Psoas muscle (tissue), 8 donors: ENCODE data around the gene ANO1. TPM values are rescaled to one million over a fixed set of nuclear protein-coding genes. Genes with fewer than 3 reads are reported as not detected.

ENCODE experiments used
- ATAC-seq, 4 donors: fragments of 200-7000 bp; cut with Tn5 transposase; one replicate each; pipeline ENCODE4 v1.9.1; 2020; ENCODE audit warnings: moderate library complexity in 3 of 4, mild to moderate bottlenecking in 2 of 4
- DNase-seq, 2 donors: peaks; one replicate each; pipeline ENCODE4 v3.0.0-alpha.2; 2020
- H3K27ac ChIP-seq: fragments of 200-600 bp; one replicate; pipeline ENCODE4 v1.8.0; 2022
- H3K27me3 ChIP-seq, 3 donors: fragments of 200-600 bp in 1 of 3; one replicate each; pipeline versions ENCODE4 v1.6.1 to v1.8.0; 2013 to 2022; ENCODE audit warnings: low read length in 2 of 3, mild to moderate bottlenecking in 2 of 3, moderate library complexity in 1 of 3; ENCODE audit not compliant: insufficient read depth in 3 of 3
- H3K36me3 ChIP-seq, 2 donors: fragments of 200-600 bp in 1 of 2; one replicate each; pipeline versions ENCODE4 v1.6.1 to v1.8.0; 2013 to 2022; ENCODE audit warnings: low read depth in 1 of 2, mild to moderate bottlenecking in 1 of 2, moderate library complexity in 1 of 2; ENCODE audit not compliant: insufficient read depth in 1 of 2
- H3K4me1 ChIP-seq: fragments of 200-600 bp; one replicate; pipeline ENCODE4 v1.8.0; 2022
- H3K4me3 ChIP-seq: fragments of 200-600 bp; one replicate; pipeline ENCODE4 v1.8.0; 2022; ENCODE audit warnings: mild to moderate bottlenecking
- H3K9me3 ChIP-seq: fragments of 200-600 bp; one replicate; pipeline ENCODE4 v1.8.0; 2022
- WGBS, 3 donors: extraction: QIAGEN DNeasy Blood & Tissue Kit; methylation state at CpG; one replicate each; pipeline versions ENCODE4 v1.1.6 to v1.1.7; 2013; 5-methylcytosine and 5-hydroxymethylcytosine counted together
- intact Hi-C, 2 donors: fragments of 100-400 bp; cut with DNase I; formaldehyde crosslinking; loops; one replicate each; pipeline versions ENCODE4 v1.11.0 to v1.14.2; 2022
- polyA plus RNA-seq, 3 donors: library from polyadenylated mRNA; stranded (reverse); fragments of 200-250 nt; gene quantifications; one replicate each; pipeline ENCODE4 v1.2.3, GENCODE V29; 2013
- total RNA-seq, 4 donors: library from RNA; stranded (reverse); fragmentation: NEBNext Ultra II Directional in 2 of 4; extraction: Animal tissue kit (Norgen Biotek cat#: 25700) in 2 of 4; gene quantifications; one replicate each; pipeline versions ENCODE4 v1.2.1 to v1.2.4, GENCODE V29; 2021 to 2023
- TF ChIP-seq, protein P1 (sequence below): fragments of 200-600 bp; IDR thresholded peaks from one replicate; pipeline ENCODE4 v1.8.0; 2022; ENCODE audit warnings: antibody characterized with exemption
- donor health status: healthy with polysubstance abuse.
- donor health status: DM: no; HTN: no; CAD: no; lungs with moderate emphysema.
- donor health status: Bipolar disorder and iron deficiency.
- donor health status: healthy.
- donor health status: DM: yes; HTN: yes; CAD: no.
- donor health status: DM: no; HTN: no; CAD: no.
- donor health status: DM: no; HTN: no; CAD: no.
- donor health status: DM: yes; HTN: yes; CAD: no.

ANO1 gene
- total and polyA plus RNA-seq, 7 donors, result 2.2 to 11.3 (median 8.7) TPM

DNA sequence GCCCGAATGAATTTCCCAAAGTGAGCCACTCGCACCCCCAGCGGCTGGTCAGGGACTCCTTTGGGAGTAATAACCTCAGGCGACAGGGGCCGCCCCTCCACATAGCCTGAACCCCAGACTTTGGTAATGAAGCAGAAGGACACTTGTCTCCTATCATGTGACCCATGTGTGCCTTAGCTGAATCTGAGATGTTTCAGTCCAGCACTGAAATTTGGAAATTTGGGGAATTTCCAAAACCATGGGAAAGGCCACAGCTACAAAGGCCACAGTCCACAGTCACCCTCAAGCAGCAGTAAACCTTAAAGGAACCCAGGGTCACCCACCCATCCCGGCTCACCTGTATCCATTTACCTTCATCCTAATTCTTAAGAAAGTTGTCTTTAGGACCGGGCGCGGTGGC, 73.6 kb downstream of the ANO1 start:
- DNase-seq, result no peak
- H3K4me1 ChIP-seq, result no peaks in the 10 kb centered on the region

DNA sequence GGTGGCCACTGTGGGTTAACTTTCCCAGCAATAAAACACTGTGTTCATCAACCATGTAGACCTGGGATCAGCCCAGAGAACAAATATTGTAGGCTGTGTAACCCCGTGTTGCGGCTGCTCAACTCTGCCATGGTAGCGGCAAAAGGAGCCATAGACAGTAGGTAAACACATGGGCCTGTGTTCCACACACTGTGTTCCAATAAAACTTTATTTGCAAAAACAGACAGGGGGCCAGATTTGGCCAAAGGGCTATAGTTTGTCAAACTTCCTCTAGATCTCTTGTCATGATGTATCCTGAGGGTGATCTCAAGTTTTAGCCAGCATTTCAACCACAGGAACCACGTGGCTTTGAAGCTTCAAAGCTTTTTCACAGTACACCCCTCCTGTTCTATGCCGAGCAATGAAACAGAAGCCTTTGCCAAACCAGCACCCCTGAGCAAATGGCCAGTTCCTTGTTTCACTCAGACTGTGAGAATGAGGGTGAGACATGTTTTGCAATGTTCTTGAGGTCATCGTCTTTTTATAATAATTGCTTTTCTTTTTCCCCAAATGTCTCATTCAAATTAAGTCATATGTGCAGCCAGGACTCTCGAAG, 75.1 kb downstream of the ANO1 start:
- Histone ChIP-seq H3K4me3 (no peak overlapping the region), H3K4me1 (no peaks in the 10 kb centered on the region), H3K36me3 (no peaks in the 10 kb centered on the region), H3K9me3 (no peaks in the 10 kb centered on the region), H3K27me3 (peaks cover 0 to 2% (median 1%) of the 10 kb centered on the region in 3 donors), H3K27ac (no peak overlapping the region)
- 84 to 85% (median 84%) methylated on average over 7 of the region's 7 CpGs for WGBS, 3 donors
- TF ChIP-seq, protein P1, sequence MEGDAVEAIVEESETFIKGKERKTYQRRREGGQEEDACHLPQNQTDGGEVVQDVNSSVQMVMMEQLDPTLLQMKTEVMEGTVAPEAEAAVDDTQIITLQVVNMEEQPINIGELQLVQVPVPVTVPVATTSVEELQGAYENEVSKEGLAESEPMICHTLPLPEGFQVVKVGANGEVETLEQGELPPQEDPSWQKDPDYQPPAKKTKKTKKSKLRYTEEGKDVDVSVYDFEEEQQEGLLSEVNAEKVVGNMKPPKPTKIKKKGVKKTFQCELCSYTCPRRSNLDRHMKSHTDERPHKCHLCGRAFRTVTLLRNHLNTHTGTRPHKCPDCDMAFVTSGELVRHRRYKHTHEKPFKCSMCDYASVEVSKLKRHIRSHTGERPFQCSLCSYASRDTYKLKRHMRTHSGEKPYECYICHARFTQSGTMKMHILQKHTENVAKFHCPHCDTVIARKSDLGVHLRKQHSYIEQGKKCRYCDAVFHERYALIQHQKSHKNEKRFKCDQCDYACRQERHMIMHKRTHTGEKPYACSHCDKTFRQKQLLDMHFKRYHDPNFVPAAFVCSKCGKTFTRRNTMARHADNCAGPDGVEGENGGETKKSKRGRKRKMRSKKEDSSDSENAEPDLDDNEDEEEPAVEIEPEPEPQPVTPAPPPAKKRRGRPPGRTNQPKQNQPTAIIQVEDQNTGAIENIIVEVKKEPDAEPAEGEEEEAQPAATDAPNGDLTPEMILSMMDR, result no peak
- intact Hi-C loops, result no loop called here
- DNase-seq (no peak), ATAC-seq (no peak)

More for the DNA sequence above, 73.6 kb downstream of the ANO1 start:
- 92 to 96% (median 93%) methylated on average over 9 of the region's 9 CpGs for WGBS, 3 donors
- Histone ChIP-seq H3K4me3 (no peak overlapping the region), H3K27ac (no peak overlapping the region), H3K9me3 (no peaks in the 10 kb centered on the region), H3K36me3 (no peaks in the 10 kb centered on the region), H3K27me3 (peaks cover 0 to 5% (median 1%) of the 10 kb centered on the region in 3 donors)
- intact Hi-C loops, result no loop called here
- no peak for ATAC-seq
- TF ChIP-seq, protein P1, result no peak

DNA sequence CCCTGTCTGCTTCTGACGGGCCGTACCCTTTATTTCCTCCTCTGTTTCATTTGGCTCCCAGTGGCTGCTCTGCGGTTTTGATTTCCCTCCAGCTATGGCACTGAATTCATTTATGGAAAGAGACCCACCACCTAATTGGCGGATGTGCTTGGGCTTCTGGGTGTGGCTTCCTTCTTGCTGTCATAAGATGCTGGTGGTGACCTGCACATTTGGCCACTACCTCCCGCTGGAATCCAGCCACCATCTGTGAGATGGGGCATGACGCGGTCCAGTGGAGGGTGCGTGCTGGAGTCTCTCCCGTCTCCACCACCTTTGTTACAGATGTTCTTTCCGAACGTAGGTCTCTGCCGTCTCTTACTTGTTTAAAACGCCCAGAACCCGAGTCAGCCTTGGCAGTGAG, 77.3 kb downstream of the ANO1 start:
- TF ChIP-seq, protein P1, result no peak
- Histone ChIP-seq H3K9me3 (no peaks in the 10 kb centered on the region), H3K27ac (no peak overlapping the region), H3K4me1 (no peaks in the 10 kb centered on the region), H3K4me3 (no peak overlapping the region), H3K36me3 (no peaks in the 10 kb centered on the region), H3K27me3 (peaks cover 0 to 2% (median 1%) of the 10 kb centered on the region in 3 donors)
- ATAC-seq, result no peak
- intact Hi-C loops, result no loop called here
- DNase-seq, result no peak
- WGBS, 3 donors, result 69 to 81% (median 74%) methylated on average over 14 of the region's 14 CpGs

DNA sequence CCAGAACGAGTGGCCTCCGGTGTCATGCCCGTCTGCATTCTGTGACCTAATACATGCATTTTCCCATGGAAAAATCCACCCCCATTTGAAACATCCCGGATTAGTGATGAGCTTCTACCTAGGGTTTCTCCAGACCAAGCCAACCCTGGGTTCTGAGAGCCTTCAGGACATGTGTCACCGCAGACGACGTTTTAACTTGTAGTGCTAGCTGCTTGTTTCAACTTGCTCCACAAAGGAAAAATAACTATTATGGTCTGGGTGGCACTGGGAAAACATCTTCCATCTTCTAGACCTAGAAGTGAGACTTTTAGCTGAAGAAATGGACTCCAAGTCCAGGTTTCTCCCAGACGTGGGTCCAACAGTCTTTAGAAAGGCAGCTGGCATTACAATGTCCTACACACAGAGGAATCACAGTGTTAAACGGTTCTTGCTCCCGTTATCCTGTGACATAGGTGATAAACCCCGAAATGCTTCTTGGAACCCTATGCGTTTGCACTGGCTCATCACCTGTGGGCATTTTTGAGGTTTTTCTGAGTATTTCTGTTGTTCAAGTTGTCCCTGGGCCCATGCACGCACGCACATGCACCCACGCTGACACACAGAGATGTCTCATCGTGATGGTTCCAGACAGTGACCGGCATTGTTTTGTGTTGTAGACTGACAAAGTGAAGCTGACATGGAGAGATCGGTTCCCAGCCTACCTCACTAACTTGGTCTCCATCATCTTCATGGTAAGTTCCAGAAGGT, 78.3 kb downstream of the ANO1 start:
- 80 to 83% (median 82%) methylated on average over 18 of the region's 18 CpGs for WGBS, 3 donors
- intact Hi-C loops, result no loop called here
- TF ChIP-seq, protein P1, result no peak

More for the DNA sequence above, 78.3 kb downstream of the ANO1 start:
- no peaks in the 10 kb centered on the region for H3K36me3 ChIP-seq
- no peak overlapping the region for H3K4me3 ChIP-seq
- peaks cover 0 to 5% (median 1%) of the 10 kb centered on the region in 3 donors for H3K27me3 ChIP-seq
- H3K4me1 ChIP-seq, result no peaks in the 10 kb centered on the region
- H3K9me3 ChIP-seq, result no peaks in the 10 kb centered on the region
- no peak overlapping the region for H3K27ac ChIP-seq
- DNase-seq (no peak), ATAC-seq (no peak)
